GM18505 (cell line): ENCODE results near the gene HTR1D.

Experiments
- ATAC-seq: cut with Tn5 transposase; IDR thresholded peaks from one replicate; pipeline ENCODE4 v1.9.1; 2021; ENCODE audit not compliant: unreplicated experiment
- POLR2A ChIP-seq: IDR thresholded peaks from 4 replicates; pipeline ENCODE4 v1.6.1; 2011; ENCODE audit warnings: borderline replicate concordance; ENCODE audit not compliant: insufficient read depth, insufficient read length; ENCODE audit errors: extremely low read depth

The HTR1D gene

DNA sequence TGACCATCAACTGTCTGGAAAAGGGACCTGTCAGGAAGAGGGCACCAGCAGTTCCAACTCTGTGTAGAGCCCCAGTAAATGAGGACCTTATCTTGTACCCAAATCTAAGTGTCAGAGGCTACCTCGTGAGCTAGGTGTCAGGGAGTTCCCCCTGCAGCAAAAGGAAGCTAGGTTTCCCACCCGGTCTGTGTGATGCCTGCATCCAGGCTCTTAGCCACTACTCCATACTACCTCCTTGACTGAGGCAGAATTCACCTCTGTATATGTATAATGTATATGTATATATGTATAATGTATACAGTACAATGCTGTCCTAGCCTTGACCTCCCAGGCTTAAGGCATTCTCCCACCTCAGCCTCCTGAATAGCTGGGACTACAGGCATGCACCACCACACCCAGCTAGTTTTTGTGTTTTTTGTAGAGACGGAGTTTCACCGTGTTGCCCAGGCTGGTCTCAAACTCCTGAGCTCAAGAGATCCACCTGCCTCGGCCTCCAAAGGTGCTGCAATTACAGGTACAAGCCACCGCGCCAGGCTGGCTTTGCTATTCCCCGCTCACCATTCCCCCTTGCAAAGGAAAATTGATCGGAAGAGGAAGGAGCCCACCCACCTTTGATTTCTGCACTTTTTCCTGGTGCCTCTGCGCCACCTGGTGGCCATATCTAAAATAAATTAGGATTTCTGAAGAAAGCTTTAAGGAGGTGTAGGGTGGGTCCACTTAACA is 32.9 kb downstream of the HTR1D start:
- ATAC-seq, result no peak
- TF ChIP-seq POLR2A, result no peak

DNA sequence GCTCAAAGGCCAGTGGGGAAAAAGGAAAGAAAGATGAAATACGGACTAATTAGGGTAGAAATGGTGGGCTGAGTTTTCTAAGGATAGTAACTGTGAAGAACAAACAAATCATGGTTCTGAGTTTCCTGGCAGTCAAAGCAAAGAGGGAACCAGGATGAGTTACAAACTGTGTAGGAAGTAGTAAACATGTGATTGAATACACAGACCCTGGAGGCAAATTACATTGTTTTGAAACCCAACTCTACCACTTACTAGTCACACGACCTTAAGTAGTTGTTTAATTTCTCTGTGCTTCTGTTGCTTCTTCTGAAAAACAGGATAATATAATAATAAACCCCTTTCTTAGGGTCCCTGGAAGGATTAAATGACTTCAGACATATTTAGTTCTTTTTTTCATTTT is 37.4 kb downstream of the HTR1D start:
- no peak for TF ChIP-seq POLR2A
- no peak for ATAC-seq

DNA sequence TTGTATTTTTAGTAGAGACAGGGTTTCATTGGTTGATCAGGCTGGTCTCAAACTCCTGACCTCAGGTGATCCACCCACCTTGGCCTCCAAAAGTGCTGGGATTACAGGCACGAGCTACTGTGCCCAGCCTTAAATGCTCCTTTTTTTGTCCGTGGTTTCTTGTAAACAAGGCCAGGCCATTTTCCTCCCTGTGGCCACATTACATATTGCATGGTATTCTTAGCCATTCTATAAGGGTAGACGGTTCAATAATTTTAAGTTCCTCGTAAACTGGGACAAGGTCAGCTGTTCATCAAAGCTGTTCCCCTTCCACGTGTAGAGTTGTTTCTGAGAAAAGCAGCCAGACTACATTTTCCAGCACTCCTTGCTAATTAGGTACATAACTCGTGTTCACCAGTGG is 38.4 kb downstream of the HTR1D start:
- no peak for ATAC-seq
- no peak for TF ChIP-seq POLR2A

DNA sequence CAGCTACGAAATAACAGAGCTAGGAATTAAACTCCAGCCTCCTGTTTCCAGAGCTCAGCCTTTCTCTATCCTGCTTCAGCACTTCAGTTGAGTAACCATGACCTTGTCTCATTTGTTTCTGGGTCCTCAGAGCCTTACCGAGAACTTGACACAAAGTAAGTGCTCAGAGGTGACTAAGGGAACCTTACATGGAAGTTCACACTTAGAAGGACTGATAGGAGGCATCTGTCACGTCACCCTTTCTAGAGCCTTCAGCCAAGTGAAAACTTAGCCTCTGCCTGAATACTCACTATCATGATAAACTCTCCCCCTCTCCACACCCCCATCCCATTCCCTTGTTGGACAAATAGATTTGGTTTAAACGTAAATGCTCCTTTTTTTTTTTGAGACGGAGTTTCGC is 38.9 kb downstream of the HTR1D start:
- ATAC-seq, result no peak
- no peak for TF ChIP-seq POLR2A

DNA sequence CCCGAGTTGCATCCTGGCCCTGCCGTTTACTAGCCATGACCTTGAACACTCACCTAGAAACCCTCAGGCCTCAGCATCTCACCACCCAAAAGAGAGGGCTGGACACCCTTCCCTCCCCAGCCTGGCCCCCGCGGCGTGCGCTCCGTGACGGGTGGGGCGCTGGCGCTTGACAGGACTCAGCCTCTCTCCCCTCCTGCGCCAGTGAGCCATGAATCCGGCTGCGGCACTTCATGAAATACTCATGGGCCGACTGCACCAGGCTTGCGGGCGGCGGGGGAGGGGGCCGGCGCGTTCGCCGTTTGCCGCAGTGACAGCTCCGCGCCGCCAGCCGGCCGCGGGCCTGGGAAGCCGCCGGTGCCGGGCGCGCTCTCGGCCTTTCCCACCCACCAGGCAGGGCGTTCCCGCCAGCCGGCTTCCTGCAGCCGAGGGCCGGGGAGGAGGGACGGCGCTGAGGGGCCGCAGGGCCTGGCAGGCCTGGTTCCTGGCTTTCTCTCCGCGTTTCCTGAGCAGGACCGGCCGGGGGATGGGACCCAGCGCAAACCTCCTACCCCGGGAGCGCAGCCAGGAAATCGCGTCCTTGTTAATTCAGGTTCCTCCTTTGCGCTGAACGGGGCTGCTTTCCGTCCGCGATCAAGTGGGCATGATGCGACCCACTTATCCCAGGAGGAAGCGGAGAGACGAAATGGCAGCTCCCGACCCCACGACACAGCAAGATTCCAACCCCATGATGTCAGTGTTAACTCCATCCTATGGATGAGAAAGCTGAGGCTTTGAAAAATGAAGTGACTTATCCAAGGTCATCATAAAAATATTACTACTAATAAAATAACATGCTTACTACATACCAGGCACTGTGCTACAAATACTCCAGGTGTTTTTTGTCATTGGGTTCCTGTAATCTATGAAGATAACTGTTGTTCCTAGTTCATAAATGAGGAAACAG is 39.6 kb downstream of the HTR1D start:
- ATAC-seq, result peak; percentile 69
- TF ChIP-seq POLR2A, result peak; percentile 64

DNA sequence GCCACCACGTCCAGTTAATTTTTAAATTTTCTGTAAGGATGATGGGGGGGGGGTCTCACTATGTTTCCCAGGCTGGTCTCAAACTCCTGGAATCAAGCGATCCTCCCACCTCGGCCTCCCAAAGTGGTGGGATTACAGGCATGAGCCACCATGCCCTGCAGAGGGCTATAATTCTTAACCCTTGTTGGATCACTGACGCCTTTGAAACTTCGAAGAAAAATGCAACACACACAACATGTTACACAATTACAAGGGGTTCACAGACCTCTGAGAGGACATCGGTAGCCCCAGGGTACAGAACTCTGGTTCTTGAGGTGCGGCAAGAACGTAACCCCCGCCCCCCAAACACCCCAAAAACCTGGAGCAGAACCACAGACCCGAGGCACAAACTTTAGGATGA is 40.3 kb downstream of the HTR1D start:
- ATAC-seq, result no peak
- no peak for TF ChIP-seq POLR2A

DNA sequence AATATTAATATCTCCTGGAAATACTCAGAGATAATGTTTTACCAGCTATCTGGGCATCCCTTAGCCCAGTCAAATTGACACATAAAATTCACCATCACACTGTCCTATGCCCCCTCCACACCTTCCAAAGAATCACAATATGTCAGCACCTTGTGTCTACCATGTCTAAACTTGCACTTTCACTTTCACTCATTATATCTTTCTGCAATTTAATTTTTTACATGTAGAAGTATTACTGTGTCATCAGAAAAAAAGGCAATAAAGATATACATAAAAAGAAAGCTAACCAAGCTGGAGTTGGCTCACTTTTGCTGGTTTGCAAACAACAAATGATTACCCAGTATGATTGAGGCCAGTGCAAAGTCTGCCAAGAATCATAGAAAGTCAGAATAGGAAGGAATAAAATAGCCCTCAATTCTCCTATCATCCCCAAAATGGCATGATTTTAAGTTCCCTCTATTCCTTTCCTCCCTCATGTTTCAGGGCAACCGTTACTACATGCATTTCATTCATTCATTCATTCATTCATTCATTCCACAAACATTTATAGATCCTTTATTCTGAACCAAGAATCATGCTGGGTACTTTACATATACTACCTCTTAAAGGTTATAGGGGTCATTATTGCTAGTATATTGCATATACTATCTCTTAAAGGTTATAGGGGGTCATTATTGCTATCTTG is 42.7 kb downstream of the HTR1D start:
- no peak for TF ChIP-seq POLR2A
- ATAC-seq, result no peak

DNA sequence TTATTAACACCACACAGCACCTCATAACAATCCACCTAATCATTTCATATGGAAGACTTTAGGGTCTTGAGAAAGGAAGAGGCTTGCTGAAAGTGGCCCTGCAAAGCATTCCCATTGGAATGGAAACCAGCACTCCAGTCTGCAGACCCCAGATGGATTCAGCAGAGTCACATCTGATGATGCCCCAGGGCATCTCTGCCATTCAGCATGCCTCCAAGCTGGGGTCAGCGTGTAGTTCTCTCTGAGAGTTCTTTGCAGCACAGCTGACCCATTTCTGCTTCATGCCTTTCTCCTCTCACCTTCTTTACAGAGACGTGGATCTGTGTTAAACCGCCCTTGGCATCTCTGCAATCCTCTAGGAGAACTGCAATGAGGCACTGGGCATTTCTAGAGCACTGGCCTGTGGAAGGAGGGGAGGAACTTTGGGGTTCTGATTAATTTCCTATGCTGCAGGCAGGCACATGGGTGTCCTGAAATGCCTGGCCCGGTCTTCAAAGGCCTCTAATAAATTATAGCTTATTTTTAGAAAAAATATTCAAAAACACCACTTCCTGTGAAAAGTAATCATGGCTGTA is 46.0 kb downstream of the HTR1D start:
- no peak for ATAC-seq
- TF ChIP-seq POLR2A, result no peak

DNA sequence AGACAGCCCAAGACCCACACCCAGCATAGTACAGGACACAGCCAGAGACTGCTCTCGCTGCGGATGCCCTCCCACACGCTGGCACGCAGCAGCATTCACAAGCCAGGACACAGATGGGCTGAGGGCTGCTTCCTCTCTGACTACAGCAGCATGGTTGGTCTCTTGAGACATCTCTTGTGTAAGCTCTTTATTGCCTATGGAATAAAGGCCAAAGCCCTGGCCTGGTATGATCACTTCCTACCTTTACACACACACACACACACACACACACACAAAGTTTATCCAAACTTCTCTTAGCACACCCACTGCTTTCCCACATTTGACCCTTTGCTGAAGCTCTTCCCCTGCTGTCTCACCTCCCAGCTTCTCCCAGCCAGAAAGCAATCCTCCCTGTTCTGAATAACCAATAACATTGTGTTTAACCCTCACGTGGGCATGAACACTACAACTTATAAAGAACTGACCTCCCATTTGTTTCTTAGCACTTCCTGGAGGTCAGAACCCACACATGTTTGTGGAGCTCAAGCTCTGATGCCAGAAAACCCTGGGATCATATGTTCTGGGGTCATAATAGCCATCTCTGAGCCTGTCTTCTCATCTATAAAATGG is 47.5 kb downstream of the HTR1D start:
- no peak for ATAC-seq
- no peak for TF ChIP-seq POLR2A

DNA sequence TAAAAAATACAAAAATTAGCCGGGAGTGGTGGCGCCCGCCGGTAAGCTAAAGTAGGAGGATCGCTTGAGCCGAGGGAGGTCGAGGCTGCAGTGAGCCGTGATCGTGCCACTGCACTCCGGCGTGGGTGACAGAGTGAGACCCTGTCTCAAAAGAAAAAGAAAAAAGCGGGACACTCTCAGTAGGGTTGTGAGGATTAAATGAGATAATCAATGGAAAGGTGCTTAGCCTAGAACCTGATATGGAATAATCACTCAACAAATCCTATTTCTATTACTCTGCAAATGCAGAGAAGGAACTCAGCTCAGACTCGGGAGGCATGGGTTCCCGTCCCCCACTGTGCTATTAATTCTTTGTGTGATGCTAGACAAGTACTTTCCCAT is 48.1 kb downstream of the HTR1D start:
- TF ChIP-seq POLR2A, result no peak

DNA sequence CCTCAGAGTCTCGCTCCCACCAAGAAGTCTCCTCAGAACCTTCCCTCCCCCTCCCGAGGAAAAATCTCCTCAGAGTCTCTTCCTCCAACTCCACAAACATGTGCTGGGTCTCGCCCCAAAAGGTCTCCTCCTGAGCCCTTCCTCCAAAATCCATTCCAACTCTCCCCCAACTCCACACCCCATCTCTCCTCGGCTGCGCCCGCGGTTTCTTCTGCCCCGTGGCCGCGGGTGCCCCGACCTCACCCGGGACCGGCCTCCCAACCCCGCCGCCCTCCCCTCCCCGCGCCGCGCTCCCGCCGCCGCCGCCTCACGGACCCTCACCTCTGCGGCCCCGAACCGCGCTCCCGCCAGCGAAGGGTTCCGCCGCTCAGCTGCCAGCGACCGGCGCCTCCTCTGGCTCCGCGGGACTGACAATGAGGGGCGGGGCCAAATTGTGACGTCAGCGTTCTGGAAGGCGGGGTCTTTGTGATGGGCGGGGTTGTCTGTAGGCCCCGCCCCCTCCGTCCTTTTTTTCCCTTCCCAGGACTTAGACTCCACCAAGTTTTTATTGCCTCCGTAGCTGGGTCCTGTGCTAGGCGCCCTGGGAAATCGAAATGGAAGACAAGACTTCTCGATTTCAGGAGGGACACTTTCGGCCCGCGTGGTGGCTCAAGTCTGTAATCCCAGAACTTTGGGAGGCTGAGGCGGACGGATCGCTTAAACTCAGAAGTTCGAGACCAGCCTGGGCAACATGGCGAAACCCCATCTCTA is 48.7 kb downstream of the HTR1D start, which contains the start of gene LUZP1:
TSS of gene LUZP1 (minus strand) at position 412 of the 750 bp plus-strand sequence.
- TF ChIP-seq POLR2A, result peak; percentile 79
- ATAC-seq, result peak; percentile 51

More for the DNA sequence above, 48.1 kb downstream of the HTR1D start:
- ATAC-seq, result no peak

DNA sequence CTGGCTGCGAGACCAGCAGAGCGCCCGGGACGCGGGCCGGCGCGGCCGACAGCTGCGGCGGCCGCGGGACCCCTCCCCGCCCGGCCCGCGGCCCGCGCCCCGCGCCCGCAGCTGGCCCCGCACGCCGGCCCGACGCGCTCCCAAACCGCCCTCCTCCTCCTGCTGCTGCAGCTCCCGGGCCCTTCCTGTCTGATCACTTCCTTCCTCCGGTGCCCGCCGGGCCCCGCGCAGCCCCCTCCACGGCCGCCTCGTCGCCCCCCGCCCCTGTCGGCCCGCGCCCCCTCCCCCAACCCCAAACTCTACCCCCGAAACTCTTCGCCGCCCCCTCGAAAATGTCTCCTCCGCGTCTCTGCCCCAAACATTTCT is 49.2 kb downstream of the HTR1D start:
- ATAC-seq, result no peak
- TF ChIP-seq POLR2A, result no peak
